Endometrium (tissue), 2 donors: ENCODE data around the gene HSPA9.
"Not testable (repeated sequence)": the region's sequence is repeated elsewhere in the genome, so short reads cannot be mapped to it uniquely, and the experiment has no call there.

Experiments used
- FAIRE-seq: peaks from 2 replicates; lab custom pipeline; 2012; peaks lifted over from hg19 to GRCh38; lab: Jason Lieb, UNC
- donor health status: control.
- donor health status: control.

Gene HSPA9

GRCh38 chr5:138529812-138530211 lies 45.4 kb downstream of the HSPA9 start:
- FAIRE-seq = no peak

GRCh38 chr5:138528744-138529469 lies 46.3 kb downstream of the HSPA9 start:
- FAIRE-seq = no peak

GRCh38 chr5:138528208-138528607 lies 47.0 kb downstream of the HSPA9 start:
- no peak for FAIRE-seq

GRCh38 chr5:138527170-138527569 lies 48.0 kb downstream of the HSPA9 start:
- no peak for FAIRE-seq

DNA sequence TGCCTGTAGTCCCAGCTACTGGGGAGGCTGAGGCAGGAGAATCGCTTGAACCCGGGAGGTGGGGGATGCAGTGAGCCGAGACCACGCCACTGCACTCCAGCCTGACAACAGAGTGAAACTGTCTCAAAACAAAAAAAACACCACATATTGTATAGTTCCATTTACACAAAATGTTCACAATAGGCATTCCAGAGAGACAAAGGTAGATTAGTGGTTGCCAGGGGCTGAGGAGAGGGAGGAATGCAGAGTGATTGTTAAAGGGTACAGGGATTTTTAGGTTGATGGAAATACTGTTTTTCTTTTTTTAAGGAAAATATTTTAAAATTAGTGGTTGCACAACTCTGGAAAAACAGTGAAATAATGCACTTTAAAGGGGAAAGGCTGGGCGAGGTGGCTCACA lies 51.8 kb downstream of the HSPA9 start:
- FAIRE-seq = no peak

- no peak for FAIRE-seq
These were observed 54.2 kb downstream of the HSPA9 start for GRCh38 chr5:138520971-138521370.

DNA sequence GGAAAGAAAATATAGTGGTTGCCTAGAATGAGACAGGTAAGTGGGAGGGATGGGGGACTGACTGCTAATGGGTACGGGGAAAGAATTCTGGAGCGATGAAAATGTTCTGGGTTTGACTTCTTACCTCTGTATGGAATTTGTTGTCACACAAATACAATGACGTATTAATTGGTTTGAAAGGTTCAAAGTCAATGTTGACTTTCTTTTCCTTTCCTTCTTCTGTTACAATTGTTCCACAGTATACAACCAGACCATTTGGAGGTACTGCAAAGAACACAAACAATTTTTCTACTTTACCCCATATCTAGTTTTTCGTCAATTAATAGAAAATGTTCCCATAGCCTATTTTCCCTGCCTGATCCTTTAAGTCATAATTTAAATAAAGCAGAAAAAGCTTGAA lies 57.8 kb downstream of the HSPA9 start:
- FAIRE-seq = no peak

DNA sequence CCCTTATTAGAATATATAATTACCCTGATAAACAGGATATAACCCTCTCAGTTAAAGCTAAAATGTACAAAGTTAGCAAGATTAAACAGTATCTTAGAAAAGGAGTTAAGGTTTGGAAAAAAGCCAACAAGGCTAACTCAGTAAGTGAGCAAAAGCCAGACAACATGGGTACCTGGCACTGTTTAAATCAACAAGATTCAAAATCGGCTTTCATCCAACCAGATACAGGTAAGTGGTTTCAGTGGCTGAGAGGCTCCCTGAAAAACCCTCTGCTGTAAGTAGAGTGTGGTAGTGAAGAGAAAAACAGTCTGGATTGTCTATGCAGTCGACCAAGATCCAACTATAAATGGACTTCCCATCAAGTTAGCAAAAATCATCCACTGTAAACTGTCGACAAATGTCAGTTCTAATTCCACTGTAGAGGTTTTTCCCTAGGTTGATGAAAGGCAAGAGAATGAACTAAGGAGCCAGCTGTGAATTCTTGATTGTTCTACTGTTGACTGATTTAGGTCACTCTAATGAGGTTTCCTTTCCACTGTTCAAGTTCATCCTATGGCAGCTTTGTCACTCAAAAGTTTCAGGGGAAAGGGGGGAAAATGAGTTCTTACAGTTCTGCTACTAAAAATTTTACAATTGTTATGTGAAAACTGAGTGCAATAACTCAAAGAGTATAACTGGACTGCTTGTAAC lies 59.5 kb downstream of the HSPA9 start:
- no peak for FAIRE-seq

GRCh38 chr5:138514021-138514420 lies 61.2 kb downstream of the HSPA9 start:
- no peak for FAIRE-seq

DNA sequence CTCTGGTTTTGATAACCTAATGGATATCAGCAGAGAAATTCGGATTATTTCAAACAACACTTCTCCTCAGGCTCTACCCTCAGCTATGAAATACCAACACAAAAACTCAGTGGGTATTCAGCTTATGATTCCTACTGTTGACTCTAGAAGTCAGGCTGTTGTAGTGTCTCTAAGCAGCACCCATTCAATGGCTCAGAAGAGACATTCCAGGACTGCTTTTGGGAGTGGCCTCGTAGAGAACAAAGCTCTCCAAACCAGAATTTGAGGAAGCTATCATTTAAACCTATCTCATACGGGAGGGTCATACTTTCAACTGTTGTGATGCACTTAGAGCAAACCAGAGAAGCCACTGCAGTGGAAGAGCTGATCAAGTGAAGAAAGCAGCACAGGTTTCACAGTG lies 66.2 kb downstream of the HSPA9 start:
- no peak for FAIRE-seq

- FAIRE-seq = not testable (repeated sequence)
These were observed 67.7 kb downstream of the HSPA9 start for GRCh38 chr5:138507485-138507884.

GRCh38 chr5:138506370-138507306 lies 68.6 kb downstream of the HSPA9 start:
- FAIRE-seq = no peak

DNA sequence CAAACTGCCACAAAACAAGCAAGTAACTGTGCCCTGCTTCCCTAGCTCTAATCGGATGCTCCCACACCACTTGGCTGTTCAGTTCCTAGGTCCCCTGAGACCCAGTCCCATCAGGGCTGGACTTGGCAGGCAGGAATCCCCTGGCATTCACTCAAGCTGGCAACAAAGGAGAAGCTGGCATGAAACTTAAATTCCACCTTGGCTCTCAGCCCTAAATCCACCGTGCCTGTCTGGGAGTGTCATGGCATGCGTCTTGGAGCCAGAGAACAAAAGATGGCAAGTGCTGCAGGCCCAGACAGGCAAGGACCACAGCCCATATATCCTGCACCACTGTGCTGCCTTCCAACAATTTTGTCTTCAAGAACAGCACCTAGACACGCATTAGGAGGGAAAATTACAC lies 70.4 kb downstream of the HSPA9 start:
- FAIRE-seq = no peak
